GM10266 (cell line): ENCODE measurements around the gene CARF.
"Not testable (repeated sequence)": the region's sequence is repeated elsewhere in the genome, so short reads cannot be mapped to it uniquely, and the experiment has no call there.

Experiments used
- DNase-seq: peaks from one replicate; pipeline ENCODE4 v3.0.0; 2012; ENCODE audit errors: extremely low spot score
- CTCF ChIP-seq: IDR thresholded peaks from 2 replicates; pipeline ENCODE4 v1.5.1; 2012; ENCODE audit warnings: mild to moderate bottlenecking, low read depth; ENCODE audit not compliant: control insufficient read depth, insufficient read depth; ENCODE audit errors: missing control alignments

Gene CARF

GRCh38 chr2:202883987-202884675 lies 27.9 kb upstream of the CARF start:
- no peak for TF ChIP-seq CTCF
- no peak for DNase-seq

- no peak for TF ChIP-seq CTCF
- no peak for DNase-seq
Measured at GRCh38 chr2:202885190-202885589, 26.9 kb upstream of the CARF start.

- DNase-seq, result not testable (repeated sequence)
Measured at GRCh38 chr2:202905507-202905906, 6.6 kb upstream of the CARF start.

- no peak for DNase-seq
- no peak for TF ChIP-seq CTCF
Measured at GRCh38 chr2:202908186-202908585, 3.9 kb upstream of the CARF start.

- no peak for DNase-seq
- no peak for TF ChIP-seq CTCF
Measured at GRCh38 chr2:202909394-202910192, 2.5 kb upstream of the CARF start.

- DNase-seq, result not testable (repeated sequence)
Measured at GRCh38 chr2:202910250-202910649, 1.8 kb upstream of the CARF start.

GRCh38 chr2:202910698-202911097 lies 1.4 kb upstream of the CARF start:
- TF ChIP-seq CTCF, result no peak
- DNase-seq, result no peak

- DNase-seq, result no peak
- TF ChIP-seq CTCF, result no peak
Measured at GRCh38 chr2:202911203-202911511, 918 bp upstream of the CARF start.

GRCh38 chr2:202912342-202913201 lies 497 bp downstream of the CARF start:
- not testable (repeated sequence) for DNase-seq
